ENCODE data around the gene SLC12A8. TPM values are rescaled to one million over a fixed set of nuclear protein-coding genes. Genes with fewer than 3 reads are reported as not detected.

SLC12A8 gene
- total and polyA plus RNA-seq, 2 of the 13 experiments (the other 11 are each of a cell fraction or from before 2014, with no cell fraction given), result 0.44 to 0.71 TPM

DNA sequence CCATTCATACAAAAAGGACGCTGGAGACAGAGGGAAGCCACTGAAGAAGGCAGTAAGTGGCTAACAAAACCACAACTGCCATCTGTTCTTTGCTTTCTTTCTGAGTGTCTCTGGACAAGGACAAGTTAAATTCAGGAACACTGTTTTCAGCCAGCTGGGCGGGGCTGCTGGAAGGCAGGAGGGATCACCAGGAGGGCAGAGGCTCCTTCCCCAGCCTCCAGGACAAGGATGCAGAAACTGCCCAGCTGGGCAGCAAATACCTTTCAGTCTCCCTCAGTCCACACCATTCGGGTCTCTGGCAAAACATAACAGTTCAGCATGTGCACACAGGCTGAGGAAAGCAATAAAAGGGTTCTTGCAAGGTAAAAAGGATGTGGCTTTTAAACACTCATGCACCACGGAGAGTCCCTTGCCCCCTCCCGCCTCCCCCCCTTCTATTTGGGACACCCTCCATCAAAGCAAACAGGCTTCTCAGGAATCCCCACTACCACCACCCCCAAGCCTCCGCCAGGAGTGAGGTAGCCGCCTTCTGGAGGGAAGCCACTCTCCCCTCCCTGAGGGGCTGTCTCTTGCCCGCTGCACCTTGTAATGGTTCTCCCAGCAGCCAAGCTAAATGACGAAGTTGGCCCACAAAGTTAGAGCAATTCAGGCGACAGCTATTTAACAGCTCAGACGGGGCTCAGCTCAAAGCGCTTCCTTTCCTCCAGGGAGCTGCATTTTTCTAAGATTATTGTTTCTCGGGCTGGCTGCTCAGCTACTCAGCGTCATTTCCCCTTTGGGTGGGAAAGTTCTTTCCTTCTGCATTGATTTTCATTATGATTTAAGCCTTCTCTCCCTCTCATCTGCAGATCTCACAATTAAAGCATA, 160.6 kb downstream of the SLC12A8 start:
- Histone ChIP-seq H3K4me2 (ENCODE audit: low read depth, low read length) (peak overlapping the region; percentile 95), H2AFZ (ENCODE audit: low read length) (no peak overlapping the region), H3K79me2 (ENCODE audit: insufficient read depth, low read length) (peaks cover 33% of the 10 kb centered on the region), H3K9me3 (ENCODE audit: low read length) (no peaks in the 10 kb centered on the region), H3K27me3 (ENCODE audit: control insufficient read depth in 1 of 2, insufficient read depth in 2 of 2, low read length in 2 of 2) (peaks cover 0 to 7% of the 10 kb centered on the region in 2 experiments; a peak in 2 of 5 replicates), H3K9ac (ENCODE audit: insufficient read depth, low read depth, low read length) (no peak overlapping the region), H3K4me1 (ENCODE audit: insufficient read depth, low read length) (peaks cover 39% of the 10 kb centered on the region), H4K20me1 (ENCODE audit: insufficient read depth, low read length) (peaks cover 18% of the 10 kb centered on the region), H3K36me3 (replicated peaks in 1 of 2; ENCODE audit: control insufficient read depth in 1 of 2, insufficient read depth in 2 of 2, low read length in 2 of 2) (peaks cover 15 to 45% of the 10 kb centered on the region in 2 experiments; a peak in 4 of 5 replicates), H3K4me3 (replicated peaks in 1 of 3; ENCODE audit: insufficient read depth in 1 of 3, low read depth in 2 of 3, low read length in 3 of 3) (no peak overlapping the region), H3K27ac (ENCODE audit: extremely low read length, insufficient read depth, low read length) (no peak overlapping the region)
- POLR2A ChIA-PET, result interaction anchor here (0.8 to 3.1 kb wide), 3 partner anchors 11 to 50 kb away, joined by 3 to 25 read pairs (median 12); no protein-coding TSS in a partner anchor
- no TSS peak for BruUV-seq (replicated peaks)
- TF ChIP-seq ZHX2 (IDR thresholded peaks at IDR 0.05; ENCODE audit: low read depth) (no peak), ZHX2 (CRISPR knock-in tag; IDR thresholded peaks at IDR 0.05; ENCODE audit: borderline replicate concordance) (no peak), ZSCAN31 (CRISPR knock-in tag; IDR thresholded peaks at IDR 0.05; ENCODE audit: low read depth) (no peak), REST (IDR thresholded peaks at IDR 0.05; ENCODE audit: borderline replicate concordance in 1 of 2, low read depth in 1 of 2, low read length in 2 of 2) (no peak)
- intact Hi-C loops (cut with micrococcal nuclease; ENCODE audit: unreplicated experiment), result loop anchor here (10.0 kb wide), 1 partner anchor 103 kb away; no protein-coding TSS in a partner anchor
- in situ Hi-C loops (cut with HindIII; ENCODE audit: extremely low pct_ligation_motif_present, low pct_unique_long_range_greater_than_20kb), result loop anchor here (5.0 kb wide), 1 partner anchor 50 kb away; no protein-coding TSS in a partner anchor
- no peak for FAIRE-seq
- 85% methylated on average over 12 of the region's 14 CpGs for WGBS (ENCODE audit: low lambda C conversion rate)
- ATAC-seq, result no peak
- DNase-seq (ENCODE audit: low spot score), result no peak
- CTCF ChIA-PET (ENCODE audit: low intra/inter-chr PET ratio, low total read pairs), result no interaction called here

Measured in HepG2 (cell line).